Mesenchymal stem cell (in vitro differentiated cells and primary cell): ENCODE data around the gene ORMDL2.
A peak's percentile ranks its signal among the peaks of the same experiment; 100 is the strongest.

ENCODE experiments used
- DNase-seq: peaks from one replicate; pipeline ENCODE4 v3.0.0-alpha.2; 2013
- H2AFZ ChIP-seq: one replicate; pipeline ENCODE4 v1.6.1; 2013; ENCODE audit warnings: low read depth, mild to moderate bottlenecking, control low read depth, inconsistent platforms, low read length, moderate library complexity
- H2AK5ac ChIP-seq: 2 replicates; pipeline ENCODE4 v1.6.1; 2013; ENCODE audit warnings: low read length, moderate library complexity, mild to moderate bottlenecking, inconsistent platforms; ENCODE audit not compliant: severe bottlenecking
- H2BK120ac ChIP-seq: one replicate; pipeline ENCODE4 v1.6.1; 2013; ENCODE audit warnings: low read depth, mild to moderate bottlenecking, inconsistent platforms, low read length, moderate library complexity
- H2BK12ac ChIP-seq, 2 experiments: one replicate each; pipeline ENCODE4 v1.6.1; 2013; ENCODE audit warnings: inconsistent platforms in 2 of 2, low read length in 2 of 2, mild to moderate bottlenecking in 2 of 2, moderate library complexity in 2 of 2, control low read depth in 1 of 2
- H2BK15ac ChIP-seq: one replicate; pipeline ENCODE4 v1.6.1; 2013; ENCODE audit warnings: mild to moderate bottlenecking, low read depth, inconsistent platforms; ENCODE audit not compliant: poor library complexity, severe bottlenecking
- H2BK5ac ChIP-seq: 2 replicates; pipeline ENCODE4 v1.6.1; 2013; ENCODE audit warnings: low read depth, mild to moderate bottlenecking, low read length, control low read depth, inconsistent platforms; ENCODE audit not compliant: poor library complexity, severe bottlenecking
- H3K14ac ChIP-seq, 2 experiments: one replicate each; pipeline ENCODE4 v1.6.1; 2013; ENCODE audit warnings: inconsistent platforms in 2 of 2, low read length in 2 of 2, control low read depth in 1 of 2, mild to moderate bottlenecking in 1 of 2, moderate library complexity in 1 of 2
- H3K18ac ChIP-seq, 2 experiments: one replicate each; pipeline ENCODE4 v1.6.1; 2013; ENCODE audit warnings: inconsistent platforms in 2 of 2, low read length in 2 of 2, control low read depth in 1 of 2, low read depth in 1 of 2, mild to moderate bottlenecking in 1 of 2
- H3K23ac ChIP-seq, 2 experiments: one replicate each; pipeline ENCODE4 v1.6.1; 2013; ENCODE audit warnings: inconsistent platforms in 2 of 2, low read length in 2 of 2, mild to moderate bottlenecking in 2 of 2, moderate library complexity in 2 of 2, control low read depth in 1 of 2
- H3K27ac ChIP-seq: 2 replicates; pipeline ENCODE4 v1.5.1; 2013; ENCODE audit warnings: mild to moderate bottlenecking, moderate library complexity, low read length, control low read depth, inconsistent platforms; ENCODE audit not compliant: poor library complexity, severe bottlenecking
- H3K27me3 ChIP-seq, 2 experiments: 2 replicates each; pipeline versions ENCODE4 v1.6.1 to v1.7.0; 2013; ENCODE audit warnings: low read length in 2 of 2, mild to moderate bottlenecking in 2 of 2, moderate library complexity in 2 of 2, control low read depth in 1 of 2, inconsistent platforms in 1 of 2; ENCODE audit not compliant: control insufficient read depth in 1 of 2, insufficient read depth in 1 of 2
- H3K36me3 ChIP-seq, 2 experiments: 2 replicates each; pipeline versions ENCODE4 v1.6.1 to v1.7.0; 2013; ENCODE audit warnings: low read length in 2 of 2, control low read depth in 1 of 2, inconsistent platforms in 1 of 2, low read depth in 1 of 2, mild to moderate bottlenecking in 1 of 2; ENCODE audit not compliant: insufficient read depth in 2 of 2, control insufficient read depth in 1 of 2
- H3K4ac ChIP-seq, 2 experiments: one replicate each; pipeline ENCODE4 v1.6.1; 2013; ENCODE audit warnings: inconsistent platforms in 2 of 2, low read length in 2 of 2, mild to moderate bottlenecking in 2 of 2, moderate library complexity in 2 of 2, control low read depth in 1 of 2, low read depth in 1 of 2
- H3K4me1 ChIP-seq: 2 replicates; pipeline ENCODE4 v1.6.1; 2013; ENCODE audit warnings: low read depth, low read length, control low read depth; ENCODE audit not compliant: control insufficient read depth, insufficient read depth
- H3K4me2 ChIP-seq: 2 replicates; pipeline ENCODE4 v1.6.1; 2013; ENCODE audit warnings: low read length, mild to moderate bottlenecking, inconsistent platforms; ENCODE audit not compliant: poor library complexity, severe bottlenecking
- H3K4me3 ChIP-seq, 2 experiments: 2 replicates each; pipeline versions ENCODE4 v1.5.1 to v1.7.0; 2013; ENCODE audit warnings: low read length in 2 of 2, mild to moderate bottlenecking in 2 of 2, control low read depth in 1 of 2, low read depth in 1 of 2; ENCODE audit not compliant: insufficient read depth in 1 of 2
- H3K79me1 ChIP-seq: replicated peaks from 2 replicates; pipeline ENCODE4 v1.6.1; 2013; ENCODE audit warnings: mild to moderate bottlenecking, control low read depth, low read length, inconsistent platforms; ENCODE audit not compliant: poor library complexity, severe bottlenecking
- H3K9ac ChIP-seq: 2 replicates; pipeline ENCODE4 v1.7.0; 2013; ENCODE audit warnings: mild to moderate bottlenecking, low read length, moderate library complexity
- H3K9me3 ChIP-seq: 2 replicates; pipeline ENCODE4 v1.7.0; 2013; ENCODE audit warnings: mild to moderate bottlenecking, low read length; ENCODE audit not compliant: control insufficient read depth
- H4K8ac ChIP-seq: one replicate; pipeline ENCODE4 v1.6.1; 2013; ENCODE audit warnings: inconsistent platforms, mild to moderate bottlenecking, low read length, moderate library complexity
- H4K91ac ChIP-seq: one replicate; pipeline ENCODE4 v1.6.1; 2013; ENCODE audit warnings: mild to moderate bottlenecking, low read length, inconsistent platforms
- WGBS: methylation state at CpG from one replicate; pipeline ENCODE4 v1.1.7; 2013; ENCODE audit warnings: mixed read lengths; 5-methylcytosine and 5-hydroxymethylcytosine counted together

Gene ORMDL2

DNA sequence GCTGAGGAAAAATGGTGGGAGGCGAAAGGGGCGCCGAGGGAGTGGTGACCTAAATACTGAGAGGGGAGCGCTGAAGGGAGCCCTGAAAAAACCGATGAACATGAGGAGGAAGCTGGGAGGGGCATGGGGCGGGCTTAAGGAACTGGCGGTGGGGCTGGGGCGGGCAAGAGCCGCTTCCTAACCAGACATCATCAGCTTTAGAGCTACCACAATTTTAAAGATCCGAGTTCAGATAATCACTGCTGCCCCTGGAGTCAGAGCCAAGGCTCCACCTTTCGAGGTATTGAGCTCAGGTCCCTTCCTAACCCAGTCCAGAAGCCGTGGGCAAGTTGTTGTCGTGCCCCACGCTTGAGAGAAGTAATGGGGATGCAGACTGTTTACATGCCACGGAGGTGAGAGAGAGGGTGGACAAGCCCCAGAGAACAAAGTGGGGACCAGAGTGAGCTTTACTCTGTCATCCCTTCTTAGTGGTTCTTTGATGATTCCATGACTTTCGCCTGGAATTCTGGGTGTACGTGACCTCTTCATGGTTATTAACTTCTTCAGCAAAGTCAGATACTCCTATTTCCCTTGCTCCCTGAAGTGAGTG, 393 bp downstream of the ORMDL2 start:
- H2BK120ac ChIP-seq = no peak overlapping the region
- peak overlapping the region; percentile 63 to 97 for H3K4me3 ChIP-seq
- peak overlapping the region; percentile 88 for H3K9ac ChIP-seq
- H2BK5ac ChIP-seq = no peak overlapping the region
- no peaks in the 10 kb centered on the region for H3K9me3 ChIP-seq
- peak overlapping the region; percentile 63 for H3K4me2 ChIP-seq
- H4K8ac ChIP-seq = peak overlapping the region; percentile 92
- peaks cover 26 to 67% of the 10 kb centered on the region in 2 experiments for H3K36me3 ChIP-seq
- no peak overlapping the region for H3K23ac ChIP-seq
- H2AFZ ChIP-seq = no peak overlapping the region
- H2BK12ac ChIP-seq = no peak overlapping the region
- WGBS = 4% methylated on average over 17 of the region's 17 CpGs
- no peak for DNase-seq
- no peak overlapping the region for H3K14ac ChIP-seq
- peak overlapping the region; percentile 84 for H3K27ac ChIP-seq
- peaks cover 19% of the 10 kb centered on the region for H3K79me1 ChIP-seq
- peak overlapping the region; percentile 80 to 83 for H3K4ac ChIP-seq
- peak overlapping the region; percentile 52 to 83 for H3K18ac ChIP-seq
- H3K4me1 ChIP-seq = peaks cover 9% of the 10 kb centered on the region
- peak overlapping the region; percentile 62 for H2AK5ac ChIP-seq
- no peaks in the 10 kb centered on the region for H3K27me3 ChIP-seq
- H4K91ac ChIP-seq = no peak overlapping the region
- peak overlapping the region; percentile 57 for H2BK15ac ChIP-seq

DNA sequence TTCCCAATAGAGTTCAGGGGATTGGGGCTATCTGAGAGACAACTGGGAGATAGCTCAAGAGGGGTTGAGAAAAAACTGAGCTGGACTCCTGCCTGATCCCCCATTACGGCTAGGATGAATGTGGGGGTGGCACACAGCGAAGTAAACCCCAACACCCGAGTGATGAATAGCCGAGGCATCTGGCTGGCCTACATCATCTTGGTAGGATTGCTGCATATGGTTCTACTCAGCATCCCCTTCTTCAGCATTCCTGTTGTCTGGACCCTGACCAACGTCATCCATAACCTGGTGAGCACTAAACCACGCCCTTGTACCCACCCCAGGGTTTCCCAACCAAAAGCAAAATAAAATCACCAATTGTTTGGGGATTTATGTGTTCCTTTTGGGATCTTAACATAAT, 1.0 kb downstream of the ORMDL2 start:
- WGBS = 83% methylated on average over 5 of the region's 6 CpGs
- Histone ChIP-seq H3K27ac (no peak overlapping the region), H3K9me3 (no peaks in the 10 kb centered on the region), H2BK12ac (no peak overlapping the region), H3K18ac (no peak overlapping the region), H3K4me1 (peaks cover 9% of the 10 kb centered on the region), H3K23ac (no peak overlapping the region), H2AFZ (no peak overlapping the region), H4K8ac (no peak overlapping the region), H4K91ac (no peak overlapping the region), H3K4ac (peak overlapping the region in 1 of 2 experiments; percentile 81), H2BK120ac (no peak overlapping the region), H3K9ac (peak overlapping the region; percentile 88), H3K36me3 (peaks cover 26 to 65% of the 10 kb centered on the region in 2 experiments), H2BK5ac (no peak overlapping the region), H3K79me1 (peaks cover 19% of the 10 kb centered on the region), H3K4me3 (peak overlapping the region in 1 of 2 experiments; percentile 97), H3K27me3 (no peaks in the 10 kb centered on the region), H3K14ac (no peak overlapping the region), H2AK5ac (peak overlapping the region; percentile 29), H3K4me2 (peak overlapping the region; percentile 63), H2BK15ac (no peak overlapping the region)
- no peak for DNase-seq

DNA sequence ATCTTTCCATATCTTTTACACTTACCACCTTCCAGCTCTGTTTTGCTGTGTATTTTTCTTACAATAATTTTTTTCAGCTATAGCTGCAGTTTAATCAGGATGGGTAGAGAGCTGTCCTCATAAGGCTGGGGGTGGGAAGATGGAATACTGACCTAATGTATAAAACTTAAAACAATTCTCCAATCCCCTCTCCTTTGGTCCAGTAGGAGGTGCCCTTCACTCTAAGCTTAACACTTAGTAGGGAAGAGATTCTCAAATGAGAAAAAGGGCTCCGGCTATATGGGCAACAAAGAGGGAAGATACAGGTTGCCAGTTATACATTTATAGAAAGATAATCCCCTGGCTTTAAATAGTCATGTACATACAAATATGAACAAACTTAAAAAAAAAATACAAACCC, 2.8 kb downstream of the ORMDL2 start:
- H2BK120ac ChIP-seq = no peak overlapping the region
- no CpG with 5 or more reads among the region's 1 CpG for WGBS
- peaks cover 7% of the 10 kb centered on the region for H3K4me1 ChIP-seq

DNA sequence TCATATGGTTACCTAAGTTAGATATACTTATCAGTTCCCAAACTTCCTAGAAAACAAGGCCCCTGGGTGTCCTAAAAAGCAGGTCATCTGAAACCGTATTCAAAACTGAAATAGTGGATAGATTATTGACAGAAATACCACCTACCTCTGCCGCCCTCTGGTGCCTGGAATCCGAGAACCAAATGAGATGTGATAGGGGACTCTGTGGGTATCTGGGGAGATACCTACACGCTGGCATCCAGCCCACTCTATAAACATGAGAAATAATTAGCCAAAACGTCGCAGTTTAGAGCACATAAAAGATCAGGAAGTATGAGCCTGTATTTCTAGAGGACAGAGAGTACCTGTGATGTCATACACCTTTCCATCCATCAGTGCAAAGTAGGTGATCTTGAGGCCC, 4.4 kb downstream of the ORMDL2 start:
- no peak overlapping the region for H2BK15ac ChIP-seq
- peaks cover 14% of the 10 kb centered on the region for H3K4me1 ChIP-seq
- H3K9ac ChIP-seq = no peak overlapping the region
- DNase-seq = peak; percentile 22
- H3K23ac ChIP-seq = no peak overlapping the region
- H3K4ac ChIP-seq = no peak overlapping the region
- H3K79me1 ChIP-seq = peaks cover 19% of the 10 kb centered on the region
- no peak overlapping the region for H2AFZ ChIP-seq
- H2BK120ac ChIP-seq = no peak overlapping the region
- H3K9me3 ChIP-seq = no peaks in the 10 kb centered on the region
- no peak overlapping the region for H3K4me2 ChIP-seq
- peak overlapping the region; percentile 49 for H3K27ac ChIP-seq
- no peak overlapping the region for H4K8ac ChIP-seq
- H2BK5ac ChIP-seq = no peak overlapping the region
- no peaks in the 10 kb centered on the region for H3K27me3 ChIP-seq
- no peak overlapping the region for H3K18ac ChIP-seq
- H4K91ac ChIP-seq = no peak overlapping the region
- H3K4me3 ChIP-seq = no peak overlapping the region
- WGBS = 75% methylated on average over 6 of the region's 6 CpGs
- no peak overlapping the region for H3K14ac ChIP-seq
- H3K36me3 ChIP-seq = peaks cover 24 to 46% of the 10 kb centered on the region in 2 experiments
- no peak overlapping the region for H2AK5ac ChIP-seq
- H2BK12ac ChIP-seq = no peak overlapping the region

More for the DNA sequence above, 2.8 kb downstream of the ORMDL2 start:
- no peak overlapping the region for H4K8ac ChIP-seq
- peaks cover 22 to 48% of the 10 kb centered on the region in 2 experiments for H3K36me3 ChIP-seq
- H2BK15ac ChIP-seq = no peak overlapping the region
- no peak overlapping the region for H3K23ac ChIP-seq
- no peak overlapping the region for H4K91ac ChIP-seq
- H3K14ac ChIP-seq = no peak overlapping the region
- no peak overlapping the region for H3K4me3 ChIP-seq
- H3K4me2 ChIP-seq = no peak overlapping the region
- no peak overlapping the region for H2BK5ac ChIP-seq
- H2BK12ac ChIP-seq = no peak overlapping the region
- H2AFZ ChIP-seq = no peak overlapping the region
- no peak overlapping the region for H3K4ac ChIP-seq
- H3K9ac ChIP-seq = no peak overlapping the region
- DNase-seq = peak; percentile 48
- H2AK5ac ChIP-seq = no peak overlapping the region
- H3K27ac ChIP-seq = no peak overlapping the region
- H3K27me3 ChIP-seq = no peaks in the 10 kb centered on the region
- no peak overlapping the region for H3K18ac ChIP-seq
- H3K9me3 ChIP-seq = no peaks in the 10 kb centered on the region
- peaks cover 19% of the 10 kb centered on the region for H3K79me1 ChIP-seq
